Trophoblast cell (in vitro differentiated cells and primary cell): ENCODE measurements around the gene RAB11A.

Experiments used
- DNase-seq, 2 donors: peaks; one replicate each; pipeline ENCODE4 v3.0.0-alpha.2; 2016
- H2AFZ ChIP-seq: 2 replicates; pipeline ENCODE4 v1.6.1; 2013; ENCODE audit warnings: low read length, moderate library complexity, mild to moderate bottlenecking; ENCODE audit not compliant: insufficient read depth, poor library complexity
- H2AK5ac ChIP-seq: 2 replicates; pipeline ENCODE4 v1.6.1; 2013; ENCODE audit warnings: mild to moderate bottlenecking, low read length
- H2BK120ac ChIP-seq: 2 replicates; pipeline ENCODE4 v1.6.1; 2013; ENCODE audit warnings: low read length, mild to moderate bottlenecking, moderate library complexity; ENCODE audit not compliant: insufficient read depth, poor library complexity
- H2BK12ac ChIP-seq: 2 replicates; pipeline ENCODE4 v1.6.1; 2013; ENCODE audit warnings: mild to moderate bottlenecking, low read length, moderate library complexity
- H2BK5ac ChIP-seq: 2 replicates; pipeline ENCODE4 v1.6.1; 2013; ENCODE audit warnings: low read length, low read depth, moderate library complexity, mild to moderate bottlenecking; ENCODE audit not compliant: poor library complexity
- H3K14ac ChIP-seq: 2 replicates; pipeline ENCODE4 v1.6.1; 2013; ENCODE audit warnings: mild to moderate bottlenecking, low read length
- H3K18ac ChIP-seq: 2 replicates; pipeline ENCODE4 v1.6.1; 2013; ENCODE audit warnings: mild to moderate bottlenecking, low read length
- H3K23ac ChIP-seq: 2 replicates; pipeline ENCODE4 v1.6.1; 2013; ENCODE audit warnings: low read length
- H3K27ac ChIP-seq: 2 replicates; pipeline ENCODE4 v1.5.1; 2013; ENCODE audit warnings: low read depth, mild to moderate bottlenecking, inconsistent platforms, low read length, moderate library complexity
- H3K27me3 ChIP-seq: 2 replicates; pipeline ENCODE4 v1.6.1; 2013; ENCODE audit warnings: inconsistent platforms, mild to moderate bottlenecking, low read length, moderate library complexity; ENCODE audit not compliant: insufficient read depth
- H3K36me3 ChIP-seq, 2 experiments: 1 replicate in 1 of 2; 2 replicates in 1 of 2; pipeline ENCODE4 v1.6.1; 2013; ENCODE audit warnings: low read length in 2 of 2, mild to moderate bottlenecking in 2 of 2, moderate library complexity in 1 of 2; ENCODE audit not compliant: insufficient read depth in 2 of 2, control insufficient read depth in 1 of 2
- H3K4ac ChIP-seq: 2 replicates; pipeline ENCODE4 v1.6.1; 2013; ENCODE audit warnings: low read depth, mild to moderate bottlenecking, low read length, moderate library complexity
- H3K4me1 ChIP-seq, 2 experiments: 1 replicate in 1 of 2; 2 replicates in 1 of 2; pipeline ENCODE4 v1.6.1; 2013; ENCODE audit warnings: low read length in 2 of 2, mild to moderate bottlenecking in 2 of 2, moderate library complexity in 1 of 2; ENCODE audit not compliant: insufficient read depth in 2 of 2, control insufficient read depth in 1 of 2
- H3K4me2 ChIP-seq: 2 replicates; pipeline ENCODE4 v1.6.1; 2013; ENCODE audit warnings: inconsistent platforms, mild to moderate bottlenecking, low read length, moderate library complexity
- H3K4me3 ChIP-seq: 2 replicates; pipeline ENCODE4 v1.5.1; 2013; ENCODE audit warnings: mild to moderate bottlenecking, low read depth, low read length, inconsistent platforms
- H3K79me1 ChIP-seq: one replicate; pipeline ENCODE4 v1.6.1; 2013; ENCODE audit warnings: low read length
- H3K79me2 ChIP-seq: 2 replicates; pipeline ENCODE4 v1.6.1; 2013; ENCODE audit warnings: low read length, mild to moderate bottlenecking; ENCODE audit not compliant: control insufficient read depth, insufficient read depth, poor library complexity
- H3K9ac ChIP-seq: 2 replicates; pipeline ENCODE4 v1.6.1; 2013; ENCODE audit warnings: mild to moderate bottlenecking, low read length
- H3K9me3 ChIP-seq: 2 replicates; pipeline ENCODE4 v1.6.1; 2013; ENCODE audit warnings: low read depth, mild to moderate bottlenecking, control low read depth, inconsistent platforms, low read length; ENCODE audit not compliant: insufficient read depth
- H4K12ac ChIP-seq: 2 replicates; pipeline ENCODE4 v1.6.1; 2013; ENCODE audit warnings: low read depth, mild to moderate bottlenecking, low read length, moderate library complexity
- H4K8ac ChIP-seq: 2 replicates; pipeline ENCODE4 v1.6.1; 2013; ENCODE audit warnings: low read depth, mild to moderate bottlenecking, low read length, moderate library complexity
- H4K91ac ChIP-seq: one replicate; pipeline ENCODE4 v1.6.1; 2013; ENCODE audit warnings: low read depth, mild to moderate bottlenecking, low read length, moderate library complexity
- WGBS: extraction: QIAGEN DNeasy Blood & Tissue Kit; methylation state at CpG from one replicate; pipeline ENCODE4 v1.1.7; 2013; ENCODE audit warnings: missing lambda C conversion rate; ENCODE audit not compliant: insufficient read length, insufficient coverage; ENCODE audit errors: extremely low coverage; 5-methylcytosine and 5-hydroxymethylcytosine counted together

The RAB11A gene

GRCh38 chr15:65904301-65904700 lies 35.0 kb downstream of the RAB11A start:
- Histone ChIP-seq H3K79me1 (peaks cover 14% of the 10 kb centered on the region), H2BK120ac (no peak overlapping the region), H4K12ac (no peak overlapping the region), H3K14ac (no peak overlapping the region), H3K4ac (no peak overlapping the region), H2BK12ac (peak overlapping the region; percentile 8), H3K9me3 (no peaks in the 10 kb centered on the region), H3K9ac (no peak overlapping the region), H3K27ac (peak overlapping the region; percentile 53), H3K27me3 (no peaks in the 10 kb centered on the region), H3K4me3 (no peak overlapping the region), H2AFZ (no peak overlapping the region), H4K91ac (no peak overlapping the region), H3K4me1 (peaks cover 16 to 28% of the 10 kb centered on the region in 2 experiments), H2BK5ac (peak overlapping the region; percentile 2), H2AK5ac (no peak overlapping the region), H4K8ac (no peak overlapping the region), H3K36me3 (peaks cover 13 to 24% of the 10 kb centered on the region in 2 experiments), H3K18ac (no peak overlapping the region), H3K23ac (no peak overlapping the region), H3K4me2 (no peak overlapping the region), H3K79me2 (peaks cover 2% of the 10 kb centered on the region)
- no peak for DNase-seq
- no CpG with 5 or more reads among the region's 4 CpGs for WGBS

GRCh38 chr15:65906396-65906795 lies 37.1 kb downstream of the RAB11A start:
- Histone ChIP-seq H3K9me3 (no peaks in the 10 kb centered on the region), H3K4me3 (no peak overlapping the region), H2AFZ (no peak overlapping the region), H3K4me1 (peaks cover 16 to 28% of the 10 kb centered on the region in 2 experiments), H3K4ac (no peak overlapping the region), H3K27me3 (no peaks in the 10 kb centered on the region), H3K79me2 (peaks cover 2% of the 10 kb centered on the region), H3K9ac (no peak overlapping the region), H2BK120ac (no peak overlapping the region), H3K23ac (no peak overlapping the region), H4K8ac (no peak overlapping the region), H2BK12ac (no peak overlapping the region), H3K27ac (peak overlapping the region; percentile 85), H4K91ac (no peak overlapping the region), H3K18ac (no peak overlapping the region), H2BK5ac (no peak overlapping the region), H3K4me2 (no peak overlapping the region), H3K14ac (no peak overlapping the region), H2AK5ac (no peak overlapping the region), H3K36me3 (peaks cover 25 to 36% of the 10 kb centered on the region in 2 experiments), H4K12ac (no peak overlapping the region), H3K79me1 (peaks cover 14% of the 10 kb centered on the region)
- WGBS = no CpG with 5 or more reads among the region's 1 CpG
- peak; percentile 63 to 92 for DNase-seq

GRCh38 chr15:65907661-65908060 lies 38.4 kb downstream of the RAB11A start:
- H3K27ac ChIP-seq = no peak overlapping the region

GRCh38 chr15:65908876-65909275 lies 39.6 kb downstream of the RAB11A start:
- H2BK120ac ChIP-seq = no peak overlapping the region
- no peak overlapping the region for H3K27ac ChIP-seq
- H3K4me2 ChIP-seq = no peak overlapping the region
- peaks cover 9 to 14% of the 10 kb centered on the region in 2 experiments for H3K4me1 ChIP-seq
- no peak overlapping the region for H4K91ac ChIP-seq
- H3K23ac ChIP-seq = no peak overlapping the region
- no peak overlapping the region for H3K14ac ChIP-seq
- H3K27me3 ChIP-seq = no peaks in the 10 kb centered on the region
- DNase-seq = no peak
- H3K36me3 ChIP-seq = peaks cover 38 to 42% of the 10 kb centered on the region in 2 experiments
- H3K79me1 ChIP-seq = peaks cover 14% of the 10 kb centered on the region
- no peak overlapping the region for H2BK12ac ChIP-seq
- peaks cover 2% of the 10 kb centered on the region for H3K79me2 ChIP-seq
- no peak overlapping the region for H2BK5ac ChIP-seq
- H2AFZ ChIP-seq = no peak overlapping the region
- H3K4ac ChIP-seq = no peak overlapping the region
- WGBS = no CpG with 5 or more reads among the region's 4 CpGs
- no peak overlapping the region for H3K9ac ChIP-seq
- H2AK5ac ChIP-seq = no peak overlapping the region
- no peak overlapping the region for H3K4me3 ChIP-seq
- H4K12ac ChIP-seq = no peak overlapping the region
- H3K18ac ChIP-seq = peak overlapping the region; percentile 22
- no peaks in the 10 kb centered on the region for H3K9me3 ChIP-seq
- H4K8ac ChIP-seq = peak overlapping the region; percentile 14

More at GRCh38 chr15:65907661-65908060, 38.4 kb downstream of the RAB11A start:
- Histone ChIP-seq H2BK12ac (no peak overlapping the region), H4K91ac (no peak overlapping the region), H3K18ac (peak overlapping the region; percentile 25), H3K27me3 (no peaks in the 10 kb centered on the region), H2AK5ac (no peak overlapping the region), H3K4me3 (no peak overlapping the region), H3K4ac (no peak overlapping the region), H3K79me2 (peaks cover 2% of the 10 kb centered on the region), H3K36me3 (peaks cover 32 to 43% of the 10 kb centered on the region in 2 experiments), H3K23ac (no peak overlapping the region), H3K4me2 (no peak overlapping the region), H4K12ac (no peak overlapping the region), H3K4me1 (peaks cover 14 to 21% of the 10 kb centered on the region in 2 experiments), H3K9ac (no peak overlapping the region), H2BK5ac (no peak overlapping the region), H3K79me1 (peaks cover 14% of the 10 kb centered on the region), H2BK120ac (no peak overlapping the region), H3K9me3 (no peaks in the 10 kb centered on the region), H2AFZ (no peak overlapping the region), H4K8ac (peak overlapping the region; percentile 7), H3K14ac (no peak overlapping the region)
- WGBS = no CpG with 5 or more reads among the region's 3 CpGs
- no peak for DNase-seq
